GM20000 (cell line): ENCODE results near the gene LRRTM3.

Source experiments
- DNase-seq: peaks from one replicate; pipeline ENCODE4 v3.0.0; 2012; ENCODE audit warnings: low spot score
- TF ChIP-seq, protein P1 (sequence below): IDR thresholded peaks from 2 replicates; pipeline ENCODE4 v1.5.1; 2012; ENCODE audit warnings: mild to moderate bottlenecking, control low read depth; ENCODE audit errors: extremely low read depth, missing control alignments

Gene LRRTM3

DNA sequence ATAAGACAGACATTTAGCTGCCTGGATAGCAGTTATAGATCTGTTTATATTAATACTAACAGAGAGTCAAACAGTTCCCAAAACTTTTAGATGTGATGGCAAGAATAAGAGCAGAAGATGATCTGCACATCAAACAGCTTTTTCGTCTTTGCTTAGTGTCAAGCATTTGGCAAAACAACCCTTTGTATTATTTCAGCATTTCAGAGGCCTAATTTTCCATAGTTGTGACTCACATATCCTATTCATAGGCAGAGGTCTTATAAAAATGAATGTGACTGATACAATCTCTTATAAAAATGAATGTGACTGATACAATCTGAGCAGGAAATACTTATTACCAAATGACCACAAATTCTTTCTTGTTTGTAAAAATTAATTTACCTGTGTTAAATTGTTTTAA, 71.2 kb downstream of the LRRTM3 start:
- DNase-seq = no peak
- TF ChIP-seq, protein P1, sequence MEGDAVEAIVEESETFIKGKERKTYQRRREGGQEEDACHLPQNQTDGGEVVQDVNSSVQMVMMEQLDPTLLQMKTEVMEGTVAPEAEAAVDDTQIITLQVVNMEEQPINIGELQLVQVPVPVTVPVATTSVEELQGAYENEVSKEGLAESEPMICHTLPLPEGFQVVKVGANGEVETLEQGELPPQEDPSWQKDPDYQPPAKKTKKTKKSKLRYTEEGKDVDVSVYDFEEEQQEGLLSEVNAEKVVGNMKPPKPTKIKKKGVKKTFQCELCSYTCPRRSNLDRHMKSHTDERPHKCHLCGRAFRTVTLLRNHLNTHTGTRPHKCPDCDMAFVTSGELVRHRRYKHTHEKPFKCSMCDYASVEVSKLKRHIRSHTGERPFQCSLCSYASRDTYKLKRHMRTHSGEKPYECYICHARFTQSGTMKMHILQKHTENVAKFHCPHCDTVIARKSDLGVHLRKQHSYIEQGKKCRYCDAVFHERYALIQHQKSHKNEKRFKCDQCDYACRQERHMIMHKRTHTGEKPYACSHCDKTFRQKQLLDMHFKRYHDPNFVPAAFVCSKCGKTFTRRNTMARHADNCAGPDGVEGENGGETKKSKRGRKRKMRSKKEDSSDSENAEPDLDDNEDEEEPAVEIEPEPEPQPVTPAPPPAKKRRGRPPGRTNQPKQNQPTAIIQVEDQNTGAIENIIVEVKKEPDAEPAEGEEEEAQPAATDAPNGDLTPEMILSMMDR = no peak

DNA sequence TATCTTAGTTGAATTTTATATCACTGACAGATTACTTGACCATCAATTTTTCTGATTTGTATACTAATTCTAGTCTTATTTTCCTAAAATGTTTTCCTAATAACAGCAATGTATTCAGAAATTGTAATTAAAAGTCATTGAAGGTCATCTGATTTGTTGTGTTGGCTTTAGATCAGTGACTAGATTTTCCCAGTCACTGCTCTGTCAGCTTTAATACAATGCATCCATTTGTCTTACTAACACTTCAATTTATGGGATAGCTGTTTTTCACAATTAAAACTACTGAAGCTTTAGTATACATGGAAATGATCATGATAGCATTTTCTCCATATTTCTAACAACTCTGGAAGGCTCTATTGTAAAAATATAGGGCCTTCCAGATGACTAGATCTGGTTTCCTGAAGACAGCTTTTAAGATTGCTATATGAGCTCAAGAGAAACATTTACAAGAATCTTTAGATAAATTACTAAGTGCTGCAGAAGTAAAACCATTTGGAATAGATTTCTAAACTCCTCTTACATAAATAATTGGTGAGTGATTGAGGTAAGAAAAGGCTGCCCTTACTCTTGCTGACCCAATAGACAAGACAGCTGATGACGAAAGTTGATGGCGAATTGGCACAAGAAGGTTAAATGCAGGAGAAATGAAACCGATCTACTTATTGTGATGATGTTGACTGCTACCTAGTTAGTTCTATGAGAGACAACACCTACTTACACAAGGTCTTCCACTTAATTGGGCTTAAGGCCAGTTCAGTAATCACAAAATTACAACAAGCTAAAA, 74.1 kb downstream of the LRRTM3 start:
- TF ChIP-seq, protein P1 = no peak
- DNase-seq = no peak

DNA sequence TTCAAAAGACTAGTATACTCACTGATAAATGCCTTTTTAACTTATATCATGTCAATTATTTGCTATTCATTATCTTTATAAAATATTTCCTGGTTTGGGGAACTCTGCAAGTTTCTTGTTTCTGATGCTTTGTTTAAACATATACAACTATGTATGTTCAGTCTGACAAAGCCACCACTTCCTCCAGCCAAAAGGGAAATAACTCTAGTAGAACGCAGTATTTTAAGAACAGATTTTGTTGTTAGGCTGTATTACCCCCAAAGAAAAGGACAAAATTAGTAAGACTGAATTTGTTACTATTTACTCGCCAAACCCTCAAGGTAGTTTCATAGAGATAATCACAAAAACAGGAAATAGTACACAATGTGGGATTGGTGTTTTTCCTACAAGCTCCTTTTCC, 78.9 kb downstream of the LRRTM3 start:
- DNase-seq = no peak
- TF ChIP-seq, protein P1 = no peak

DNA sequence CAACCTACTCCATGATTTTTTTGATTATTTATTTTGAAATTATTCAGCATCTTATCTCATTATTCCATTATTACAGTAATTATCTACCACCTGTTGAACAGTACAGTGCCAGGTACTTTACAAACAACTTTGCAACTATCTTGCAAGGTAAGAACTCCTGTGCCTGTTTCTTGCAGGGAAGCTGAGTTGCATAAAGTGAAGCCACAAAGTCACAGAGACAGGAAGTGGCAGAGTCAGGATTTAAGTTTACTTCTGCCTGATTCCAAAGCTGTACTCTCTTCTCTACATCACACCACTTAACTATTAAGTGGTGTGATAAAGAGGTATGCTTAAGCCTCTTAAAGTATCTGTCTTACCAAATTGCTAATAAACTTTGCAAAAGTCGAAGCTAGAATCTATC, 80.1 kb downstream of the LRRTM3 start:
- DNase-seq = no peak
- TF ChIP-seq, protein P1 = no peak

DNA sequence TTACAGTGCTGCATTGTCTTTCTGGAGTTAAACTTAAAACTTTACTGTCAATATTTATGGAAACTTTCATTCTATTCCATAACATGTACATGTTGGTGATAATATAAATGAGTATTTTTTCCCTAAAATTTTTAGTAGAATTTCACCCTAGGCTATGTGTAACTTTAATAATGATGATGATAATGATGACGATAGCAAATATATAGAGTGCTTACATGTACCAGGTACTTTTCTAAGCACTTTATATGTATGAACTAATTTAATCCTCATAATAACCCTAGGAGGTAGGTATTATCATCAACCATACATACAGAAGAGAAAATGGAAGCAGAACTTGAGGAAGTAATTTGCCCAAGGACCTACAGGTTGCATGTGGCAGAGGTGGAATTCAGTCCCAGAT, 85.6 kb downstream of the LRRTM3 start:
- DNase-seq = no peak
- TF ChIP-seq, protein P1 = no peak

DNA sequence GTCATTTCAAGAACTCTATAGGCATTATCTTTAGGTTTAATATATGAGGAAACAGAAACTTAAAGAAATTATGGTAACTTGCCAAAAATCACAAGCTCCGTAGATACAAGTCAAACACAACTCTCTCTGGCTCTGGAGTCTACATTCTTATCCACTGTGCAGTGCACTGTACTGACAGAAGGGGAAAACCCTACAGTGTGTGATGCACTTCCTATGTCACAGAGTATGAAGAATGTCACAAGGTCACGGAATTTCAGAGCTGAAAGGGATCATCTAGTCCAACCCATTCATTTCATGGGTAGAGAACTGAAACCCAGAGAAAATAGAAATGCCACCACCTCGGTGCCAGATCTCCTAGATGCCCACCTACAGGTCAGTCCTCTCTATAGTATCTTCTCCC, 86.1 kb downstream of the LRRTM3 start:
- no peak for DNase-seq
- TF ChIP-seq, protein P1 = no peak

DNA sequence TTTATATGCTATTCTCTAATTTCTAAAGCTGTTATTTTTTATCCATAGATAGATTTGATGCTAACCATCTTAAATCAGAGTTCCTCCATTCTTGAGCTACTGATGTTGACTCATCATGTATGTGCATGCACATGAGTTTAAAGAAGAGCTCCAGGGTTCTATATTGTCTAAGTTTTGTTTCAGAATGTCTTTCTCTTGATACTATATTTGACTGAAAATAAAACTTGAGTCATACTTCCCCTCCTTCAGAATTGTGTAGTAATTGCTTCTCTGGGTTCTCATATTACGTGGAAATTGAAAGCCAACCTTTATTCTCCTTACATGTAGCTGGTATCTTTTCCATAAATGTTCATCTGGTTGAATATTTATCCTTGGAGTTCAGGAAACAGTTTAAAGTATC, 89.4 kb downstream of the LRRTM3 start:
- no peak for DNase-seq
- TF ChIP-seq, protein P1 = no peak
